NAMALWA (cell line): ENCODE results near the gene FCGR2B.
"Not testable (repeated sequence)": the region's sequence is repeated elsewhere in the genome, so short reads cannot be mapped to it uniquely, and the experiment has no call there.

ENCODE experiments used
- DNase-seq: peaks from one replicate; pipeline ENCODE4 v3.0.0-alpha.2; 2015; ENCODE audit warnings: low spot score

FCGR2B gene

DNA sequence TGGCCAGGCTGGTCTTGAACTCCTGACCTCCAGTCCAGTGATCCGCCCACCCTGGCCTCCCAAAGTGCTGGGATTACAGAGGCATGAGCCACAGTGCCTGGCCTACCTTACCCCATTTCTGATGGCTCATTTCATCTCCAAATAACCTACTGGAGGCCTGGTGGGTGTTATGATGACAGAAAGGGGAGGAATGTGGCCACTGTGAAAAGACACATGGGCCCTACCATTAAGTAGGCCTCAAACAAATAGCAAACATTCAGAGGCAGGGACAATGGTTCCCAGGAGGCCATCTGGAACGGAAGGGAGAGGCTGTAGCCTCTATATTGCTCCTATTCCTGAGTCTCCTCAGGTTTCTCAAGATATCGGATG is 43.2 kb downstream of the FCGR2B start:
- peak; percentile 62 for DNase-seq

DNA sequence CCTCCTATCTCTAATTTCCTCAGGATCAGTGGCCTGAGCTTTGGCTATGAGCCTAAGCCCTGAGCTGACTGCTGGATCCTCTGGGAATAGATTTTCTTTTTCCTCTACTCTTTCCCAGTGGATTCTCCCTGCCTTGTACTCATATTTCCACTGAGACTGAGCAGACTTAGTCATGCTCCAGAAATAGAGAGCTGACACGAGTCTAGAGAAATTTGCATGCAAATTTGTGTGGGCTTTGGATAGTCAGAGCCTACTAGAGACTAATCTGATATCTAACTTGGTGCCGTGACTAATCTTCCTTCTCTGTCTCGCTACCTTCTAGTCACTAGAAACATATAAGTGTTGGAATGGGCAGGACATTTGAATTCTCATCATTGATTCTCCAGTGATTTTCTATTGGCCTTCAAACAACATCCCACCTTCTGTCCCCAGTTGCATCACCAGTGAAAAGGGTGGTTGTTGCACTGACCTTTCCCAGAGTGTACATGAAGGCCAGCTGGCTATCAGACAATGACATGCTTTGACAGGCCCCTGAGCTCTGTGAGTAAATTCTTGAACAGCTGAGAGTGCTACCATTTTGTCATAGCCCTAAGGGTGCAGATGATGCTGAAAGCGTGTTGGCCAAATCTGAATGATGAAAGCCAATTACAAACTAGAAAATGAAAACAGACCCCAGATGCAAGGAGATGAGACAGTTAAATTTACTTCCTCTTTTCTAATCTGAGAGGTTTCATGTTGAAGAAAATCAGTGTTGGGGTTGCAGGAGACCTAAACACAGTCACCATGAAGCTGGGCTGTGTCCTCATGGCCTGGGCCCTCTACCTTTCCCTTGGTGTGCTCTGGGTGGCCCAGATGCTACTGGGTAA is 43.8 kb downstream of the FCGR2B start, which contains the start of gene FCRLA:
FCRLA (plus strand) TSS at position 748 of the 866 bp plus-strand sequence; CDS start at position 784, 36 bp downstream.
- peak; percentile 98 for DNase-seq

GRCh38 chr1:161707503-161707902 is 44.6 kb downstream of the FCGR2B start:
- peak; percentile 60 for DNase-seq

GRCh38 chr1:161709373-161709772 is 46.4 kb downstream of the FCGR2B start:
- peak; percentile 31 for DNase-seq

- no peak for DNase-seq
Measured at GRCh38 chr1:161710560-161710959, 47.6 kb downstream of the FCGR2B start.

DNA sequence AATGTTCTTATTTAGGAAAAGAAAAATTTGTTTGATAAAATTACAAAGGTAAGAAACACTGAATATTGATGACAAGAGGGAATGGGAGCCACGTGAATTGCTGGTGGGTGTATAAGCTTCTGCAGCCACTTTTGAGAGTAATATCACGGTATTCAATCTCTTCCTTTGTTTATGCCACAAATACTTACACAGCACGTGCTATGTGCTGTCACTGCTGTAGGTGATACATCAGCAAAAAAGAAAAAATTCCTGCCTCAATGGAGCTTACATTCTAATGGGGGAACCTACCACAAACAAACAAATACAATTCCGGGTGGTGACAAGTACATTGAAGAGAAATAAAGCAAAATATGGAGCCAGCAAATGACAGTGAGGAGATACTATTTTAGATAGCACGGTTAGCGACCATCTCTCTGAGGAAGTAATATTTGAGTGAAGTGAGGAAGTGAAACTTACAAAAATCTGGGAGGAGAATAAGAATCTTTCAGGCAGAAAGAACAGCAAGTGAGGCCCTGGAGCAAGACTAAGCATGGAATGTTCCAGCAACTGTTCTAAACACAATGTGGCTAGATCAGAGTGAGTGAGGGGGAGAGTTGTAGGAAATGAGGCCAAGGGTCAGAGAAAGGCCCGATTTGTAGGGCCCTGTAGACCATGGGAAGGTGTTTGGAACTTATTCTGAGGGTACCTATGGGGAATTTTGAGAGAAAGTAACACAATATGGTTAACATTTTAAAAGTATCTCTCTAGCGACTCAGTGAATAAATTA is 55.8 kb downstream of the FCGR2B start:
- peak; percentile 93 for DNase-seq

DNA sequence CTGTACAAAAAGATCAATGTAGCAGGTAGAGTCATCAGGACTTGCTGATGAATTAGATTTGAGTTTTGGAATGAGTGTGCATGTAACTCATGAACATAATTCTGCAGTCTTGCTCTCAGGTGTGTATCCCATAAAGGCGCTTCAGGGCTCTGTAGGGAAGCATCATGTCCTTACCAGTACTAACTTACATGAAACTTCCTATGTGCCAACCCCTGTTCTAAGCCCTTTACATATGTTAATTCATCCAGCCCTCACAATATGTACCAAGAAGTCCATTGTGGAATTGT is 56.3 kb downstream of the FCGR2B start:
- no peak for DNase-seq

- peak; percentile 39 for DNase-seq
Measured at GRCh38 chr1:161720422-161720821, 57.5 kb downstream of the FCGR2B start.

- no peak for DNase-seq
Measured at GRCh38 chr1:161720956-161721737, 58.2 kb downstream of the FCGR2B start, which contains the start of gene FCRLB. TSS of gene FCRLB (plus strand) at chr1:161721544. CDS start at chr1:161722673, 1,129 bp downstream.

- DNase-seq: no peak
Measured at GRCh38 chr1:161721738-161722343, 58.9 kb downstream of the FCGR2B start.

GRCh38 chr1:161722406-161722805 is 59.5 kb downstream of the FCGR2B start:
- no peak for DNase-seq

GRCh38 chr1:161723459-161724141 is 60.7 kb downstream of the FCGR2B start:
- DNase-seq: no peak

DNA sequence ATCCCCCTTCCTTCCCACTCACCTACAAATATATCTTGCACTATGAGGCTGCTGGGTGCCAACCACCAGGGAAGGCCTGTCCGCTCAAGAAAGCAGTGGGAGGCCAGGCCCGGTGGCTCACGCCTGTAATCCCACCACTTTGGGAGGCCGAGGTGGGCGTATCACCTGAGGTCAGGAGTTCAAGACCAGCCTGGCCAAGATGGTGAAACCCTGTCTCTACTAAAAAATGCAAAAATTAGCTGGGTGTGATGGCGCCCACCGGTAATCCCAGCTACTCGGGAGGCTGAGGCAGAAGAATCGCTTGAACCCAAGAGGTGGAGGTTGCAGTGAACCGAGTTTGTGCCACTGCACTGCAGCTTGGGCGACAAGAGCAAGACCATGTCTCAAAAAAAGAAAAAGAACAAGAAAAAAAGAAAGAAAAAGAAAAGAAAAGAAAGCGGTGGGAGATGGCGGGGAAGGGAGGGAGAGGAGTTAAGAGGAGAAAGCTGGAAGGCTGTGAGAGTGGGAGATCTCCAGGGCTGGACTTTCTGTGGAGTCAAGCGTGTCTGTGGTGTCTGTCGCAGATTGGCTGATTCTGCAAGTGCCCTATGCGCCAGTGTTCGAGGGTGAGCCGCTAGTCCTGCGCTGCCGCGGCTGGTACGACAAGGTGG is 62.4 kb downstream of the FCGR2B start:
- not testable (repeated sequence) for DNase-seq

DNA sequence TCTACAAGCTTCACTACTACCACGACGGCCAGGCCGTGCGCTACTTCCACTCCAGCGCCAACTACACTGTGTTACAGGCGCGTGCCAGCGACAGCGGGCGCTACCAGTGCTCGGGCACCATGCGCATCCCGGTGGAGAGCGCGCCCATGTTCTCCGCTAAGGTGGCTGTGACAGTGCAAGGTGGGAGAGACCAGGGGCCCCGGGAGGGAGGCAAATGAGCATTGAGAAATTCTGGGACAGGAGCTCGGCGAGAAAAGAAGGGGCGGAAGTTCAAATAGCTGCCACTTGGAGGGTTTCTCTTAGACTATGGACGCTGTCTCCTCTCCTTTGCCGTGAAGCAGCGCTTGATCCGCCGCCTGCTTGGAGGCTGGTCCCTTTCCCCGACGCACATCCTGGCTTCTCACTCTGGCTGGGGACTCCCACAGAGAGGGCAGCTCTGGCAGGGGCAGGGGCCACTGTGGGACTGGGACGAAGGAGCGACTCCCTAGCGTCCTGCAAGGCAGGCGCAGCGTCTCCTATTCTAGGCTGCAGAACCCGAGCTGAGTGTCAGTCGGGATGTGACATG is 63.0 kb downstream of the FCGR2B start:
- DNase-seq: peak; percentile 73

DNA sequence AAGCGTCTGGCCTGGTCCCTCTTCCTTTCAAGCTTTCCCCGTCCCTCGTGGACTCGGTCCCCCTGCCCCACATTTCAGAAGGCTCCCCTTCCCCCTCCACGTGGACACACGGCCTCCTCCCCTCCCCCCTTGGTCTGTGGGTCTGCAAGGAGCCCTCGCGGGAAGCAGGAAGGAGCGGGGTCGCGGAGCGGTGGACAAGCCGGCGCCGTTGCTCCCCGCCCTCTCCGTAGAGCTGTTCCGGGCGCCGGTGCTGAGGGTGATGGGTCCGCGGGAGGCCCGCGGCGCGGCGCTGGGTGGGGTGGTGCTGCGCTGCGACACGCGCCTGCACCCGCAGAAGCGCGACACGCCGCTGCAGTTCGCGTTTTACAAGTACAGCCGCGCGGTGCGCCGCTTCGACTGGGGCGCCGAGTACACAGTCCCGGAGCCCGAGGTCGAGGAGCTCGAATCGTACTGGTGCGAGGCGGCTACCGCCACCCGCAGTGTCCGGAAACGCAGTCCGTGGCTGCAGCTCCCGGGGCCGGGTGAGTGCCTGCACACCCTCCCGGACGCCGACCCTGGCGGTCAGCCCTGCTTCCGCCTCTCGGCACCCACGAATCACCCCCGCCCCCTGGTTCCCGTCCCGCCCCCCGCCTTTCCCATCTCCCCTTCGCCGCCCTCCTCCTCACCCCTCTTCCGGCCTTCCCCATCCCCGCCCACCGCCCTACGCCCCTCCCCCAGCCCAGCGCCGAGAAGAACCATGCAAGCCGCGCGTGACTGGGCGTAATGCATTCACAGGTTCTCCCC is 63.7 kb downstream of the FCGR2B start:
- DNase-seq: peak; percentile 86

GRCh38 chr1:161727256-161727924 is 64.4 kb downstream of the FCGR2B start:
- DNase-seq: peak; percentile 67
